WTC11 (cell line): ENCODE measurements around the gene KCNK7. TPM values are rescaled to one million over a fixed set of nuclear protein-coding genes. Genes with fewer than 3 reads are reported as not detected.

Experiments used
- ATAC-seq: fragments of 200-7000 bp; cut with Tn5 transposase; 2 replicates; pipeline ENCODE4 v1.10.0; 2021; ENCODE audit warnings: mild to moderate bottlenecking, moderate library complexity
- CTCF ChIA-PET: fragments of 300-600 bp; sonication (Branson Sonifier 250); formaldehyde crosslinking; loops from one replicate; lab custom pipeline; 2021; ENCODE audit warnings: antibody characterized with exemption; lab: Charles Lee
- POLR2A ChIA-PET: fragments of 350-600 bp; sonication (Branson Sonifier 250); formaldehyde crosslinking; loops from one replicate; lab custom pipeline; 2021; ENCODE audit warnings: antibody characterized with exemption; lab: Charles Lee
- DNase-seq: peaks from one replicate; pipeline ENCODE4 v3.0.0; 2021; ENCODE audit warnings: low spot score
- H3K27ac Mint-ChIP-seq: 2 replicates; pipeline ENCODE4 v1.8.0; 2021; ENCODE audit warnings: mixed read lengths
- H3K27me3 Mint-ChIP-seq: 2 replicates; pipeline ENCODE4 v1.8.0; 2021; ENCODE audit warnings: low read depth, mild to moderate bottlenecking, moderate library complexity, mixed read lengths
- H3K36me3 Mint-ChIP-seq: 2 replicates; pipeline ENCODE4 v1.8.0; 2021; ENCODE audit warnings: mixed read lengths
- H3K4me1 Mint-ChIP-seq: 2 replicates; pipeline ENCODE4 v1.8.0; 2022; ENCODE audit warnings: mixed read lengths
- H3K4me3 Mint-ChIP-seq: 2 replicates; pipeline ENCODE4 v1.8.0; 2021; ENCODE audit warnings: mild to moderate bottlenecking, moderate library complexity, mixed read lengths
- H3K9me3 Mint-ChIP-seq: 2 replicates; pipeline ENCODE4 v1.8.0; 2021; ENCODE audit warnings: mixed read lengths
- CREB1 ChIP-seq: sonication (generic); formaldehyde crosslinking; IDR thresholded peaks from 2 replicates; pipeline ENCODE4 v1.8.0; 2023; ENCODE audit warnings: mild to moderate bottlenecking, missing genetic modification reagents
- GABPB1 ChIP-seq: sonication (generic); formaldehyde crosslinking; IDR thresholded peaks from 2 replicates; pipeline ENCODE4 v1.8.1; 2023; ENCODE audit warnings: mild to moderate bottlenecking, missing genetic modification reagents
- KAT7 ChIP-seq: sonication (generic); formaldehyde crosslinking; IDR thresholded peaks from 2 replicates; pipeline ENCODE4 v1.8.1; 2023; ENCODE audit warnings: missing genetic modification reagents, mild to moderate bottlenecking, borderline replicate concordance
- MYBL2 ChIP-seq: sonication (generic); formaldehyde crosslinking; IDR thresholded peaks from 2 replicates; pipeline ENCODE4 v1.8.1; 2023; ENCODE audit warnings: mild to moderate bottlenecking, moderate library complexity, missing genetic modification reagents
- NFE2L1 ChIP-seq: sonication (generic); formaldehyde crosslinking; IDR thresholded peaks from 2 replicates; pipeline ENCODE4 v1.8.1; 2023; ENCODE audit warnings: missing genetic modification reagents
- NR1H2 ChIP-seq: sonication (generic); formaldehyde crosslinking; IDR thresholded peaks from 2 replicates; pipeline ENCODE4 v1.9.0; 2021; ENCODE audit warnings: mild to moderate bottlenecking, moderate library complexity, missing genetic modification reagents
- SMAD3 ChIP-seq: sonication (generic); formaldehyde crosslinking; IDR thresholded peaks from 2 replicates; pipeline ENCODE4 v1.8.0; 2022; ENCODE audit warnings: missing genetic modification reagents, mild to moderate bottlenecking, borderline replicate concordance
- SP1 ChIP-seq: sonication (generic); formaldehyde crosslinking; conservative IDR thresholded peaks from 2 replicates; pipeline ENCODE4 v1.8.1; 2022; ENCODE audit warnings: missing genetic modification reagents
- TCF7 ChIP-seq: sonication (generic); formaldehyde crosslinking; IDR thresholded peaks from 2 replicates; pipeline ENCODE4 v1.8.0; 2022; ENCODE audit warnings: mild to moderate bottlenecking, low read depth, missing genetic modification reagents, moderate library complexity
- TP53 ChIP-seq: sonication (generic); formaldehyde crosslinking; IDR thresholded peaks from 2 replicates; pipeline ENCODE4 v1.8.1; 2023; ENCODE audit warnings: mild to moderate bottlenecking, missing genetic modification reagents
- ZNF219 ChIP-seq: sonication (generic); formaldehyde crosslinking; IDR thresholded peaks from 2 replicates; pipeline ENCODE4 v1.8.0; 2023; ENCODE audit warnings: missing genetic modification reagents, mild to moderate bottlenecking, borderline replicate concordance
- ZNF317 ChIP-seq: sonication (generic); formaldehyde crosslinking; IDR thresholded peaks from 2 replicates; pipeline ENCODE4 v1.8.1; 2023; ENCODE audit warnings: low read depth, mild to moderate bottlenecking, moderate library complexity, missing genetic modification reagents, borderline replicate concordance
- total RNA-seq: library from RNA; stranded (reverse); gene quantifications from 3 replicates; pipeline ENCODE4 v1.2.3, GENCODE V29; 2021
- TF ChIP-seq, protein P1 (sequence below): sonication (generic); formaldehyde crosslinking; IDR thresholded peaks from 2 replicates; pipeline ENCODE4 v1.8.0; 2022; ENCODE audit warnings: mild to moderate bottlenecking, missing genetic modification reagents
- TF ChIP-seq, protein P2 (sequence below): fragments of 200-600 bp; IDR thresholded peaks from 2 replicates; pipeline ENCODE4 v1.8.0; 2022; ENCODE audit warnings: antibody characterized with exemption
- TF ChIP-seq, protein P3 (sequence below): fragments of 250-450 bp; sonication (Bioruptor Pico); IDR thresholded peaks from 2 replicates; pipeline ENCODE4 v1.9.0; 2021; ENCODE audit warnings: mild to moderate bottlenecking
- TF ChIP-seq, protein P4 (sequence below): sonication (generic); formaldehyde crosslinking; IDR thresholded peaks from 2 replicates; pipeline ENCODE4 v1.8.0; 2022; ENCODE audit warnings: mild to moderate bottlenecking, missing genetic modification reagents
- TF ChIP-seq, protein P5 (sequence below): sonication (generic); formaldehyde crosslinking; IDR thresholded peaks from 2 replicates; pipeline ENCODE4 v1.8.0; 2022; ENCODE audit warnings: mild to moderate bottlenecking, missing genetic modification reagents
- TF ChIP-seq, protein P6 (sequence below): fragments of 250-450 bp; sonication (Bioruptor Pico); IDR thresholded peaks from 2 replicates; pipeline ENCODE4 v1.9.0; 2021; ENCODE audit warnings: mild to moderate bottlenecking
- TF ChIP-seq, protein P7 (sequence below): sonication (generic); formaldehyde crosslinking; conservative IDR thresholded peaks from 2 replicates; pipeline ENCODE4 v1.8.1; 2022; ENCODE audit warnings: mild to moderate bottlenecking, missing genetic modification reagents
- TF ChIP-seq, protein P8 (sequence below): fragments of 250-450 bp; sonication (Bioruptor Pico); IDR thresholded peaks from 2 replicates; pipeline ENCODE4 v2.1.2; 2022; ENCODE audit warnings: mild to moderate bottlenecking, moderate library complexity

KCNK7 gene
- total RNA-seq, 1 experiment from 2014 or later: 1.4 TPM

DNA sequence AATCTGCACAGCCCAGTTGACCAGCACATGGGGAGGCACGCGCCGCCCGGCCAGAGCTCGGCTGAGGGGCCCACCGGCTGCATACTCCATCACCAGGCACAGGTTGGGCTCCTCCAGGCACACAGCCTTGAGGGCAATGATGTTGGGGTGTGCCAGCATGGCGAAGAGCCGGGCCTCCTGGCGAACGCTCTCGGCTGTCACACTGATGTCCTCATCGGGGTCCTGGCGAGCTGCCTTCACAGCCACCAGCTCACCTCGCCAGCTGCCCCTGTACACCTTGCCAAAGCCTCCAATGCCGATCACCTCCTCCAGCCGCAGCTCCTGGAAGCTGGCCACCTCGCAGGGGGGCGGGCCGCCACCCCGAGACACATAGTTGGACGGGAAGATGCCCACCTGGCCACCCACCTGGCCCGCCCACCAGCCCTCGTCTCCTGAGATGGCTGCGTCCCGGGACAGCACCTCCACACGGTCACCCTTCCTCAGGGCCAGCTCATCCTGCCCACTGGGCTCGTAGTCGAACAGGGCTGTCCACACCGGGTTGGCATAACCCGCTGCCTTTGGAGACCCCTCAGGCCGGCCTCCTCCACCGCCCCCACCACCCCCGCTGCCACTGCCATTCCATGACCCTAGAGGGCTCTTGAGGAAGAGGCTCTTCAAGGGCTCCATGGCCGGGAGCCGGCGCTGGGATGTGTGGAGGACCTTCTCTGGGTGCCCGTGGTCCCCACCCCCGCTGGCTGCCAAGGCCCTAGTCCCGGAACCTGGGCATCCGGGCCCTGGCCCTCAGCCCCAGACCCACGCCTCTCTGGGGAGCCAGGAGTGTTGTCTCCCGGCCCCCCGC, 17.7 kb upstream of the KCNK7 start:
- 0 out of 2 replicates have a peak overlapping the region, but pooled peaks have one; percentile 27 for H3K27ac Mint-ChIP-seq
- DNase-seq (no peak), ATAC-seq (no peak)
- TF ChIP-seq NFE2L1 (CRISPR knock-in tag): no peak
- TF ChIP-seq TCF7 (CRISPR knock-in tag): no peak
- TF ChIP-seq NR1H2: no peak
- TF ChIP-seq MYBL2 (CRISPR knock-in tag): no peak
- TF ChIP-seq, protein P1, sequence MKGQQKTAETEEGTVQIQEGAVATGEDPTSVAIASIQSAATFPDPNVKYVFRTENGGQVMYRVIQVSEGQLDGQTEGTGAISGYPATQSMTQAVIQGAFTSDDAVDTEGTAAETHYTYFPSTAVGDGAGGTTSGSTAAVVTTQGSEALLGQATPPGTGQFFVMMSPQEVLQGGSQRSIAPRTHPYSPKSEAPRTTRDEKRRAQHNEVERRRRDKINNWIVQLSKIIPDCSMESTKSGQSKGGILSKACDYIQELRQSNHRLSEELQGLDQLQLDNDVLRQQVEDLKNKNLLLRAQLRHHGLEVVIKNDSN (CRISPR knock-in tag): no peak
- TF ChIP-seq, protein P2, sequence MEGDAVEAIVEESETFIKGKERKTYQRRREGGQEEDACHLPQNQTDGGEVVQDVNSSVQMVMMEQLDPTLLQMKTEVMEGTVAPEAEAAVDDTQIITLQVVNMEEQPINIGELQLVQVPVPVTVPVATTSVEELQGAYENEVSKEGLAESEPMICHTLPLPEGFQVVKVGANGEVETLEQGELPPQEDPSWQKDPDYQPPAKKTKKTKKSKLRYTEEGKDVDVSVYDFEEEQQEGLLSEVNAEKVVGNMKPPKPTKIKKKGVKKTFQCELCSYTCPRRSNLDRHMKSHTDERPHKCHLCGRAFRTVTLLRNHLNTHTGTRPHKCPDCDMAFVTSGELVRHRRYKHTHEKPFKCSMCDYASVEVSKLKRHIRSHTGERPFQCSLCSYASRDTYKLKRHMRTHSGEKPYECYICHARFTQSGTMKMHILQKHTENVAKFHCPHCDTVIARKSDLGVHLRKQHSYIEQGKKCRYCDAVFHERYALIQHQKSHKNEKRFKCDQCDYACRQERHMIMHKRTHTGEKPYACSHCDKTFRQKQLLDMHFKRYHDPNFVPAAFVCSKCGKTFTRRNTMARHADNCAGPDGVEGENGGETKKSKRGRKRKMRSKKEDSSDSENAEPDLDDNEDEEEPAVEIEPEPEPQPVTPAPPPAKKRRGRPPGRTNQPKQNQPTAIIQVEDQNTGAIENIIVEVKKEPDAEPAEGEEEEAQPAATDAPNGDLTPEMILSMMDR: no peak
- TF ChIP-seq, protein P3, sequence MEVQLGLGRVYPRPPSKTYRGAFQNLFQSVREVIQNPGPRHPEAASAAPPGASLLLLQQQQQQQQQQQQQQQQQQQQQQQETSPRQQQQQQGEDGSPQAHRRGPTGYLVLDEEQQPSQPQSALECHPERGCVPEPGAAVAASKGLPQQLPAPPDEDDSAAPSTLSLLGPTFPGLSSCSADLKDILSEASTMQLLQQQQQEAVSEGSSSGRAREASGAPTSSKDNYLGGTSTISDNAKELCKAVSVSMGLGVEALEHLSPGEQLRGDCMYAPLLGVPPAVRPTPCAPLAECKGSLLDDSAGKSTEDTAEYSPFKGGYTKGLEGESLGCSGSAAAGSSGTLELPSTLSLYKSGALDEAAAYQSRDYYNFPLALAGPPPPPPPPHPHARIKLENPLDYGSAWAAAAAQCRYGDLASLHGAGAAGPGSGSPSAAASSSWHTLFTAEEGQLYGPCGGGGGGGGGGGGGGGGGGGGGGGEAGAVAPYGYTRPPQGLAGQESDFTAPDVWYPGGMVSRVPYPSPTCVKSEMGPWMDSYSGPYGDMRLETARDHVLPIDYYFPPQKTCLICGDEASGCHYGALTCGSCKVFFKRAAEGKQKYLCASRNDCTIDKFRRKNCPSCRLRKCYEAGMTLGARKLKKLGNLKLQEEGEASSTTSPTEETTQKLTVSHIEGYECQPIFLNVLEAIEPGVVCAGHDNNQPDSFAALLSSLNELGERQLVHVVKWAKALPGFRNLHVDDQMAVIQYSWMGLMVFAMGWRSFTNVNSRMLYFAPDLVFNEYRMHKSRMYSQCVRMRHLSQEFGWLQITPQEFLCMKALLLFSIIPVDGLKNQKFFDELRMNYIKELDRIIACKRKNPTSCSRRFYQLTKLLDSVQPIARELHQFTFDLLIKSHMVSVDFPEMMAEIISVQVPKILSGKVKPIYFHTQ: no peak
- POLR2A ChIA-PET: interaction anchor here (0.6 to 1.3 kb wide), 3 partner anchors 11 to 246 kb away, joined by 3 to 5 read pairs (median 3); no protein-coding TSS in a partner anchor
- H3K27me3 Mint-ChIP-seq: no peaks in the 10 kb centered on the region; the same call in none of the 2 replicates
- H3K9me3 Mint-ChIP-seq: no peaks in the 10 kb centered on the region
- peak overlapping the region; percentile 91 for H3K4me3 Mint-ChIP-seq
- CTCF ChIA-PET: interaction anchor here (0.6 to 16.2 kb wide), 9 partner anchors 12 to 73 kb away, joined by 3 to 311 read pairs (median 3); partner anchors contain the start of genes KCNK7, SIPA1 and ZNRD2
- peaks cover 9% of the 10 kb centered on the region for H3K36me3 Mint-ChIP-seq
- peaks cover 21% of the 10 kb centered on the region for H3K4me1 Mint-ChIP-seq

DNA sequence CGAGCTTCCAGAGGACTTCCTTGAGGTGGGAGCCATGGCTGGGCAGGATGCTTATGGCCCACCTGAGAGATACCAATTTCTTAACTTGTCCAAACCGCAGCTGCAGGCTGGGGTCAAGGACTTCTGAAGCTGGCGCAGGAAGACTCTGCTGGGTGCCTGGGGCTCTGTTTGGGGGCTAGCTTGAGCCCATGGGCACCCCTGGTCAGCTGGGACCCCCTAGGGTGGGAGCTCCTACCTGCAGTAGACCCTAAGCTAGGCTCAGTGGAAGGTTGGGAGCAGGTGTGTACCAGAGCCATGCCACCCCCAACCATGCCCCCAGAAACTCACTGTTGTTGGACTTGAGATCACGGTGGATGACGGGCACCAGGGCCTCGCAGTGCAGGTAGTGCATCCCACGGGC, 17.1 kb upstream of the KCNK7 start:
- TF ChIP-seq, protein P4, sequence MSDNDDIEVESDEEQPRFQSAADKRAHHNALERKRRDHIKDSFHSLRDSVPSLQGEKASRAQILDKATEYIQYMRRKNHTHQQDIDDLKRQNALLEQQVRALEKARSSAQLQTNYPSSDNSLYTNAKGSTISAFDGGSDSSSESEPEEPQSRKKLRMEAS (CRISPR knock-in tag): no peak
- TF ChIP-seq SP1 (CRISPR knock-in tag) (no peak), ZNF317 (no peak), TP53 (CRISPR knock-in tag) (no peak), GABPB1 (no peak), SMAD3 (CRISPR knock-in tag) (no peak), CREB1 (CRISPR knock-in tag) (no peak), ZNF219 (no peak), KAT7 (no peak)
- TF ChIP-seq, protein P5, sequence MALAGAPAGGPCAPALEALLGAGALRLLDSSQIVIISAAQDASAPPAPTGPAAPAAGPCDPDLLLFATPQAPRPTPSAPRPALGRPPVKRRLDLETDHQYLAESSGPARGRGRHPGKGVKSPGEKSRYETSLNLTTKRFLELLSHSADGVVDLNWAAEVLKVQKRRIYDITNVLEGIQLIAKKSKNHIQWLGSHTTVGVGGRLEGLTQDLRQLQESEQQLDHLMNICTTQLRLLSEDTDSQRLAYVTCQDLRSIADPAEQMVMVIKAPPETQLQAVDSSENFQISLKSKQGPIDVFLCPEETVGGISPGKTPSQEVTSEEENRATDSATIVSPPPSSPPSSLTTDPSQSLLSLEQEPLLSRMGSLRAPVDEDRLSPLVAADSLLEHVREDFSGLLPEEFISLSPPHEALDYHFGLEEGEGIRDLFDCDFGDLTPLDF: no peak
- TF ChIP-seq, protein P6, sequence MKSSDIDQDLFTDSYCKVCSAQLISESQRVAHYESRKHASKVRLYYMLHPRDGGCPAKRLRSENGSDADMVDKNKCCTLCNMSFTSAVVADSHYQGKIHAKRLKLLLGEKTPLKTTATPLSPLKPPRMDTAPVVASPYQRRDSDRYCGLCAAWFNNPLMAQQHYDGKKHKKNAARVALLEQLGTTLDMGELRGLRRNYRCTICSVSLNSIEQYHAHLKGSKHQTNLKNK (CRISPR knock-in tag): no peak
- TF ChIP-seq, protein P7, sequence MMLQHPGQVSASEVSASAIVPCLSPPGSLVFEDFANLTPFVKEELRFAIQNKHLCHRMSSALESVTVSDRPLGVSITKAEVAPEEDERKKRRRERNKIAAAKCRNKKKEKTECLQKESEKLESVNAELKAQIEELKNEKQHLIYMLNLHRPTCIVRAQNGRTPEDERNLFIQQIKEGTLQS (CRISPR knock-in tag): no peak
- TF ChIP-seq, protein P8, sequence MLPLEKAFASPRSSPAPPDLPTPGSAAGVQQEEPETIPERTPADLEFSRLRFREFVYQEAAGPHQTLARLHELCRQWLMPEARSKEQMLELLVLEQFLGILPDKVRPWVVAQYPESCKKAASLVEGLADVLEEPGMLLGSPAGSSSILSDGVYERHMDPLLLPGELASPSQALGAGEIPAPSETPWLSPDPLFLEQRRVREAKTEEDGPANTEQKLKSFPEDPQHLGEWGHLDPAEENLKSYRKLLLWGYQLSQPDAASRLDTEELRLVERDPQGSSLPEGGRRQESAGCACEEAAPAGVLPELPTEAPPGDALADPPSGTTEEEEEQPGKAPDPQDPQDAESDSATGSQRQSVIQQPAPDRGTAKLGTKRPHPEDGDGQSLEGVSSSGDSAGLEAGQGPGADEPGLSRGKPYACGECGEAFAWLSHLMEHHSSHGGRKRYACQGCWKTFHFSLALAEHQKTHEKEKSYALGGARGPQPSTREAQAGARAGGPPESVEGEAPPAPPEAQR: no peak
- ATAC-seq (no peak), DNase-seq (no peak)
- ChIA-PET CTCF (interaction anchor here (1.0 to 16.2 kb wide), 5 partner anchors 22 to 72 kb away, joined by 3 to 311 read pairs (median 3); partner anchors contain the start of genes KCNK7 and SIPA1), POLR2A (interaction anchor here (0.6 to 1.3 kb wide), 3 partner anchors 10 to 245 kb away, joined by 3 to 5 read pairs (median 3); no protein-coding TSS in a partner anchor)
- no peaks in the 10 kb centered on the region; the same call in none of the 2 replicates for H3K27me3 Mint-ChIP-seq
- H3K27ac Mint-ChIP-seq: no peak overlapping the region
- peak overlapping the region; percentile 91 for H3K4me3 Mint-ChIP-seq
- peaks cover 9% of the 10 kb centered on the region for H3K36me3 Mint-ChIP-seq
- H3K9me3 Mint-ChIP-seq: no peaks in the 10 kb centered on the region
- peaks cover 26% of the 10 kb centered on the region for H3K4me1 Mint-ChIP-seq
